ENCODE results near the gene ODC1. TPM values are rescaled to one million over a fixed set of nuclear protein-coding genes. Genes with fewer than 3 reads are reported as not detected.

Gene ODC1
- polyA plus RNA-seq, 1 of the 3 experiments (the other 2 are of a cell fraction), result 253 TPM

DNA sequence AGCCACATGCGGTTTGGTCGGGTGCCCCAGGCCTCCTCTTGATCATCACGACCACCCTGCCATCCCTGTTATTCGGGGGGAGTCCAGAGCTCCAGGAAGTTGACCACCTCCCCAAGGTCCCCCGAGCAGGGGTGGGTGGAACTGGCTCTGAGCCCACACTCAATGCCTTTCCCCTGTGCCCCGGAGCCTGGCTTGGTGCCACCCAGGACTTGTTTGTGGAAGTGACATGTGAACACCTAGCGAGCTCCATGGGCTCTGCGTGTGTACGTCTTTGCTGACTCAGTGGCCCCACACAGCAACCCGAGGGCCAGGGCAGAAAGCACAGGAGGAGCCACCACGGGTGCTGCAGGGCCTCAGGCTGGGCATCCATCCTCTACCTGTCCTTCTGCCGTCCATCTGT, 32.5 kb downstream of the ODC1 start:
- Histone ChIP-seq H3K9me2 (no peaks in the 10 kb centered on the region), H3K79me2 (ENCODE audit: insufficient read depth) (no peaks in the 10 kb centered on the region), H3K4me3 (ENCODE audit: low read depth in 2 of 2, low read length in 1 of 2) (no peak overlapping the region), H3K36me3 (replicated peaks in 1 of 2; ENCODE audit: control insufficient read depth in 1 of 2, insufficient read depth in 2 of 2, low read length in 1 of 2) (peaks cover 4 to 5% of the 10 kb centered on the region in 2 experiments), H3K9me3 (no peaks in the 10 kb centered on the region), H3K9ac (no peak overlapping the region), H3F3A (replicated peaks; ENCODE audit: insufficient read depth) (no peaks in the 10 kb centered on the region), H3K4me2 (no peak overlapping the region), H4K20me1 (ENCODE audit: insufficient read depth) (no peaks in the 10 kb centered on the region), H3K27ac (ENCODE audit: low read depth in 2 of 2, low read length in 1 of 2) (no peak overlapping the region; a peak in 1 of 4 replicates), H2AFZ (ENCODE audit: low read depth) (no peak overlapping the region), H3K27me3 (ENCODE audit: insufficient read depth) (no peaks in the 10 kb centered on the region), H3K4me1 (ENCODE audit: control insufficient read depth in 1 of 2, insufficient read depth in 2 of 2, low read depth in 1 of 2, low read length in 1 of 2) (peaks cover 5 to 30% of the 10 kb centered on the region in 2 experiments; a peak in 2 of 4 replicates)
- no peak for DNase-seq
- ChIA-PET CTCF (interaction anchor here (0.7 to 6.4 kb wide), 9 partner anchors 11 to 343 kb away, joined by 3 to 44 read pairs (median 5); partner anchors contain the start of gene HPCAL1), POLR2A (interaction anchor here (1.4 kb wide), 1 partner anchor 10 kb away, joined by 4 read pairs; no protein-coding TSS in a partner anchor)
- WGBS (ENCODE audit: low lambda C conversion rate), result 93% methylated on average over 12 of the region's 12 CpGs
- TF ChIP-seq, protein P1, sequence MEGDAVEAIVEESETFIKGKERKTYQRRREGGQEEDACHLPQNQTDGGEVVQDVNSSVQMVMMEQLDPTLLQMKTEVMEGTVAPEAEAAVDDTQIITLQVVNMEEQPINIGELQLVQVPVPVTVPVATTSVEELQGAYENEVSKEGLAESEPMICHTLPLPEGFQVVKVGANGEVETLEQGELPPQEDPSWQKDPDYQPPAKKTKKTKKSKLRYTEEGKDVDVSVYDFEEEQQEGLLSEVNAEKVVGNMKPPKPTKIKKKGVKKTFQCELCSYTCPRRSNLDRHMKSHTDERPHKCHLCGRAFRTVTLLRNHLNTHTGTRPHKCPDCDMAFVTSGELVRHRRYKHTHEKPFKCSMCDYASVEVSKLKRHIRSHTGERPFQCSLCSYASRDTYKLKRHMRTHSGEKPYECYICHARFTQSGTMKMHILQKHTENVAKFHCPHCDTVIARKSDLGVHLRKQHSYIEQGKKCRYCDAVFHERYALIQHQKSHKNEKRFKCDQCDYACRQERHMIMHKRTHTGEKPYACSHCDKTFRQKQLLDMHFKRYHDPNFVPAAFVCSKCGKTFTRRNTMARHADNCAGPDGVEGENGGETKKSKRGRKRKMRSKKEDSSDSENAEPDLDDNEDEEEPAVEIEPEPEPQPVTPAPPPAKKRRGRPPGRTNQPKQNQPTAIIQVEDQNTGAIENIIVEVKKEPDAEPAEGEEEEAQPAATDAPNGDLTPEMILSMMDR (IDR thresholded peaks at IDR 0.05), result no peak
- no peak for TF ChIP-seq FOXJ3 (CRISPR knock-in tag; IDR thresholded peaks at IDR 0.05)
- no peak for TF ChIP-seq JUND (IDR thresholded peaks at IDR 0.05)
- TF ChIP-seq, protein P2, sequence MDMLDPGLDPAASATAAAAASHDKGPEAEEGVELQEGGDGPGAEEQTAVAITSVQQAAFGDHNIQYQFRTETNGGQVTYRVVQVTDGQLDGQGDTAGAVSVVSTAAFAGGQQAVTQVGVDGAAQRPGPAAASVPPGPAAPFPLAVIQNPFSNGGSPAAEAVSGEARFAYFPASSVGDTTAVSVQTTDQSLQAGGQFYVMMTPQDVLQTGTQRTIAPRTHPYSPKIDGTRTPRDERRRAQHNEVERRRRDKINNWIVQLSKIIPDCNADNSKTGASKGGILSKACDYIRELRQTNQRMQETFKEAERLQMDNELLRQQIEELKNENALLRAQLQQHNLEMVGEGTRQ (IDR thresholded peaks at IDR 0.05; ENCODE audit: borderline replicate concordance, low read depth, low read length), result no peak
- no peak for TF ChIP-seq SMC3 (IDR thresholded peaks at IDR 0.05; ENCODE audit: low read depth, low read length)
- TF ChIP-seq RXRA (IDR thresholded peaks at IDR 0.05; ENCODE audit: borderline replicate concordance, low read depth), result no peak
- TF ChIP-seq YY1 (IDR thresholded peaks at IDR 0.05; ENCODE audit: low read depth), result no peak
- no peak for TF ChIP-seq MXI1 (IDR thresholded peaks at IDR 0.05; ENCODE audit: low read depth, low read length)
- TF ChIP-seq RFX5 (IDR thresholded peaks at IDR 0.05; ENCODE audit: low read length), result no peak
- TF ChIP-seq, protein P3, sequence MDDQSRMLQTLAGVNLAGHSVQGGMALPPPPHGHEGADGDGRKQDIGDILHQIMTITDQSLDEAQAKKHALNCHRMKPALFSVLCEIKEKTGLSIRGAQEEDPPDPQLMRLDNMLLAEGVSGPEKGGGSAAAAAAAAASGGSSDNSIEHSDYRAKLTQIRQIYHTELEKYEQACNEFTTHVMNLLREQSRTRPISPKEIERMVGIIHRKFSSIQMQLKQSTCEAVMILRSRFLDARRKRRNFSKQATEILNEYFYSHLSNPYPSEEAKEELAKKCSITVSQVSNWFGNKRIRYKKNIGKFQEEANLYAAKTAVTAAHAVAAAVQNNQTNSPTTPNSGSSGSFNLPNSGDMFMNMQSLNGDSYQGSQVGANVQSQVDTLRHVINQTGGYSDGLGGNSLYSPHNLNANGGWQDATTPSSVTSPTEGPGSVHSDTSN (IDR thresholded peaks at IDR 0.05), result no peak
- TF ChIP-seq ELF1 (IDR thresholded peaks at IDR 0.05), result no peak
- no peak for TF ChIP-seq SIN3A (IDR thresholded peaks at IDR 0.05; ENCODE audit: borderline replicate concordance, low read depth, low read length)
- TF ChIP-seq CHD2 (IDR thresholded peaks at IDR 0.05; ENCODE audit: low read length, partially characterized antibody), result no peak
- no peak for TF ChIP-seq NRF1 (IDR thresholded peaks at IDR 0.05; ENCODE audit: low read depth, low read length)
- TF ChIP-seq EP300 (IDR thresholded peaks at IDR 0.05; ENCODE audit: borderline replicate concordance in 1 of 2, low read depth in 1 of 2, low read length in 1 of 2), result no peak
- TF ChIP-seq, protein P4, sequence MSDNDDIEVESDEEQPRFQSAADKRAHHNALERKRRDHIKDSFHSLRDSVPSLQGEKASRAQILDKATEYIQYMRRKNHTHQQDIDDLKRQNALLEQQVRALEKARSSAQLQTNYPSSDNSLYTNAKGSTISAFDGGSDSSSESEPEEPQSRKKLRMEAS (IDR thresholded peaks at IDR 0.05; ENCODE audit: low read depth), result no peak
- TF ChIP-seq FOXM1 (IDR thresholded peaks at IDR 0.05; ENCODE audit: low read depth), result no peak
- no peak for TF ChIP-seq TCF12 (IDR thresholded peaks at IDR 0.05)
- TF ChIP-seq EZH2phosphoT487 (IDR thresholded peaks at IDR 0.05; ENCODE audit: borderline replicate concordance, low read depth), result no peak
- TF ChIP-seq POLR2AphosphoS5 (IDR thresholded peaks at IDR 0.05; ENCODE audit: low read depth, low read length), result no peak
